ENCODE data around the gene USP13. TPM values are rescaled to one million over a fixed set of nuclear protein-coding genes. Genes with fewer than 3 reads are reported as not detected.

The USP13 gene
- total RNA-seq, 1 experiment from 2014 or later, result 10.5 TPM

DNA sequence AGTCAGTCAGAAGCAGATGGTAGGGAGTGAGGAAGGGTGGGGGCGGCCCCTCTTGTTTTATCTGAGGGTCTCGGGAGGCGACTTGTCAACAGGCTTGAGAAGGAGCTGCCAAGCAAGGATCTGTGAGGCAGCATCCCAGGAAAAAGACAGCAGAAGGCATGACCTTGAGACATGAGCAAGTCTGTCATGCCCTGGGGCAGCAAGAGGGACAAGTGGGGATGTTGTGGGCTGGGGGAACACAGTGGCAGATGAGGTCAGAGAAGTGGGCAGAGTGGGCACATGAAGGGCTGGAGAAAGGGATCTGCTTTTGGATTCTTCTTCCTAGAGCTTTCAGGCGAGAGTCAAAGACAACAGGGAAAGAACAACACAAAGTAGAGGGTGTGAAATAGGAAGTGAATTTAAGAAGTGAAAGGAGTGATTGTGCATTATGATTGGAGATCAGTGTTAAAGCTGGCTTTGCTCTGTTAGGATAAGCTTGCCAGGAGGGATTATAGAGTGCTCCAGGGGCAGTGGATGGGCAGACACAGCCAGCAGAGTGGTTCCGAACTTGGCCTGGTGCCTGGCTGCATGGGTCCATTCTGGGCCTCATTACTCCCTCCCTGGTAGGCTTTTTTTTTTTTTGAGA, 73.3 kb downstream of the USP13 start:
- no peaks in the 10 kb centered on the region for H3K27me3 ChIP-seq (ENCODE audit: control insufficient read depth, insufficient read depth, low read length)
- H3K4me3 ChIP-seq (ENCODE audit: insufficient read depth, low read depth, low read length), result no peak overlapping the region
- peaks cover 8% of the 10 kb centered on the region for H3K36me3 ChIP-seq (replicated peaks; ENCODE audit: control insufficient read depth, insufficient read depth, low read length)
- no peak for DNase-seq

DNA sequence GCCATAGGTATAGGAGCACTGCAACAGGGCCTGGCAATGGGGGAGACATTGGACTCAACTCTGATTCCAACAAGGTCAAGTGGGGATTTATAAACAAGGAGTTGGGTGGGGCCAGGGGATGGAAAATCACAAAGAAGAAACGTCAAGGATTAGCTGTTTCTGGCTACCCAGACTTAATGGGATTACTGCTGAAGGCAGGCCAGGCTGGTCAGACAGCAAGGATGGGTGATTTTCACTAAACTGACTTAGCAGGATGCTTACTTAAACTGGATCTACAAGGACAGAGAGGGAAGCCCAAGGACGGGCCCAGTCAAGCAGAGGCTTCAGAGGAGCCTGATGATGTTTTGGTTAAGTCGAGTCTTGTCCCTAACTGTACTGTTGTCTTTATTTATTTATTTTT, 76.2 kb downstream of the USP13 start:
- H3K27me3 ChIP-seq (ENCODE audit: control insufficient read depth, insufficient read depth, low read length), result no peaks in the 10 kb centered on the region
- no peak overlapping the region for H3K4me3 ChIP-seq (ENCODE audit: insufficient read depth, low read depth, low read length)
- H3K36me3 ChIP-seq (replicated peaks; ENCODE audit: control insufficient read depth, insufficient read depth, low read length), result peaks cover 4% of the 10 kb centered on the region
- DNase-seq, result no peak

GRCh38 chr3:179729981-179730380, 77.1 kb downstream of the USP13 start:
- Histone ChIP-seq H3K27me3 (ENCODE audit: control insufficient read depth, insufficient read depth, low read length) (no peaks in the 10 kb centered on the region), H3K36me3 (replicated peaks; ENCODE audit: control insufficient read depth, insufficient read depth, low read length) (peaks cover 4% of the 10 kb centered on the region)
- no peak for DNase-seq

DNA sequence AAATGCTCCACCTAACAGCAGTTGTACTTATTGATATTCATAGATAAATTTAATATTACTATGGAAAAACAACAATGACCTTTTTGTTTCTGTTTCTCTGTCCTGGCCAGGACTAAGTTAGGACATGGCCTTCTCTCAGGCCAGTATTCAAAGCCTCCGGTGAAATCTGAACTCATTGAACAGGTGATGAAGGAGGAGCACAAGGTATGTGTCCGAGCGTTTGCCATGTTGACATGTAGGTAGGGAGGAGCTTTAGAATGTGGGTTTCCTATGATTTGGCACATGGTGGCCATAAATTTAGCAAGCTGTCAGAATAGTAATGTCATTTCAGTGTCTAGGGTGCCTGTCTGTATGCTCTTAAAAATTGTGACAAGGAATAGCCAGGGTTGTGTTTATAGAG, 77.7 kb downstream of the USP13 start:
- H3K27me3 ChIP-seq (ENCODE audit: control insufficient read depth, insufficient read depth, low read length), result no peaks in the 10 kb centered on the region
- no peak overlapping the region for H3K4me3 ChIP-seq (ENCODE audit: insufficient read depth, low read depth, low read length)

More at GRCh38 chr3:179729981-179730380, 77.1 kb downstream of the USP13 start:
- no peak overlapping the region for H3K4me3 ChIP-seq (ENCODE audit: insufficient read depth, low read depth, low read length)

GRCh38 chr3:179731544-179731943, 78.7 kb downstream of the USP13 start:
- Histone ChIP-seq H3K4me3 (ENCODE audit: insufficient read depth, low read depth, low read length) (no peak overlapping the region), H3K27me3 (ENCODE audit: control insufficient read depth, insufficient read depth, low read length) (no peaks in the 10 kb centered on the region), H3K36me3 (replicated peaks; ENCODE audit: control insufficient read depth, insufficient read depth, low read length) (peaks cover 4% of the 10 kb centered on the region)
- no peak for DNase-seq

More for the DNA sequence above, 77.7 kb downstream of the USP13 start:
- peaks cover 4% of the 10 kb centered on the region for H3K36me3 ChIP-seq (replicated peaks; ENCODE audit: control insufficient read depth, insufficient read depth, low read length)
- no peak for DNase-seq

DNA sequence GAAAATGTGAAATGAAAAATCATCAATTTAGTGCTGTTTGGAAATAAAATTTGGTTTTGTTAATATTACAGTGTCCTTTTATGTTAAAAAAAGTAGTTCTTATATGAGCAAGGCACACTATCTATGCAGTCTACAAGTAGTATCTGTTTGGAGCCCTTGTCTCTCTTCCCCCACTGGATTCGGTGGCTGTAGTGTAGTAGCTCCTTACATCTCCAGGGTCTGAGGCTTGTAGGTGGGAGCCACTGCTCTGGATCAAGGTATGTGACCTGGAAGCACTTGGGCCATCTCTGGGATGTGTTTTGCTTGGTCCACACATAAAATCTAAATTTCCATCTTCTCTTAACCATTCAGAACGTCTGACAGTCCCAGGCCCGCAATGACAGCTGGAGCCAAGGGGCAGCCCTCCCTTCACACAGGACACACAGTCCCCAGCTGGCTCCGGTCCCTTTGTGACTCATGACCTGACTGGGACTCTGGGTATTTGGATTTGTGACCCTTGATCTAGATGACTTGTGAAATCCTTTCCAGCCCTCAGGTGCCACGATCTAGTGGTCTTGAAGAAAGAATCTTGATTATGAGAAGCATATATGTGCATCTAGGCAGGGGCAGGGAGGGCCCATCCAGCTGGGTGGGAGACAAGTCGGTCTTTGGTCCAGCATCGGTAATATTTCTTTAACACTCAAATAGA, 80.0 kb downstream of the USP13 start:
- Histone ChIP-seq H3K36me3 (replicated peaks; ENCODE audit: control insufficient read depth, insufficient read depth, low read length) (peaks cover 4% of the 10 kb centered on the region), H3K4me3 (ENCODE audit: insufficient read depth, low read depth, low read length) (no peak overlapping the region), H3K27me3 (ENCODE audit: control insufficient read depth, insufficient read depth, low read length) (no peaks in the 10 kb centered on the region)
- DNase-seq, result no peak

- no peaks in the 10 kb centered on the region for H3K27me3 ChIP-seq (ENCODE audit: control insufficient read depth, insufficient read depth, low read length)
- DNase-seq, result no peak
- H3K36me3 ChIP-seq (replicated peaks; ENCODE audit: control insufficient read depth, insufficient read depth, low read length), result peaks cover 4% of the 10 kb centered on the region
- H3K4me3 ChIP-seq (ENCODE audit: insufficient read depth, low read depth, low read length), result no peak overlapping the region
Observed at GRCh38 chr3:179733797-179734196, 81.0 kb downstream of the USP13 start.

GRCh38 chr3:179734497-179735281, 81.8 kb downstream of the USP13 start:
- no peaks in the 10 kb centered on the region for H3K27me3 ChIP-seq (ENCODE audit: control insufficient read depth, insufficient read depth, low read length)
- peaks cover 4% of the 10 kb centered on the region for H3K36me3 ChIP-seq (replicated peaks; ENCODE audit: control insufficient read depth, insufficient read depth, low read length)
- no peak overlapping the region for H3K4me3 ChIP-seq (ENCODE audit: insufficient read depth, low read depth, low read length)
- DNase-seq, result no peak

GRCh38 chr3:179735321-179735720, 82.5 kb downstream of the USP13 start:
- Histone ChIP-seq H3K4me3 (ENCODE audit: insufficient read depth, low read depth, low read length) (no peak overlapping the region), H3K36me3 (replicated peaks; ENCODE audit: control insufficient read depth, insufficient read depth, low read length) (peaks cover 5% of the 10 kb centered on the region), H3K27me3 (ENCODE audit: control insufficient read depth, insufficient read depth, low read length) (no peaks in the 10 kb centered on the region)
- no peak for DNase-seq

DNA sequence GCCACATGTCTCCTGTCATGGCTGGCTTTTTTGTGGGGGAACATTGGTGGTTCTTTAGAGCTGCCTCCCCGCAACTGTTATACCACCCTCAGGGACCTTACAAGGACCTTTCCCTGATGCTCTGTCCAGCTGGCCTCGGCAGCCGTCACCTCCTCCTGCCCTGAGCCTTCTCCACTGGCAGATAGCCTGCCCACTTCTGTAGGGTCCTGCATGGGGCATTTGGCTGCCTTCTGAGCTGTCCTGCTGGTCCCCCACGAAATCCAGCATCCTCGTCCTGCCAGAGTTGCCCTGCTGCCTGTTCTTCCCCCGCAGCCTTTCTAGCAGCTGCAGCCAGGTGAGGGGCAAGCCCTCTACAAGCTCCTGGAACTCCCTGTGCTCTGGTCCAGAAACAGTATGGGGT, 86.2 kb downstream of the USP13 start:
- no peak for DNase-seq
- Histone ChIP-seq H3K27me3 (ENCODE audit: control insufficient read depth, insufficient read depth, low read length) (no peaks in the 10 kb centered on the region), H3K36me3 (replicated peaks; ENCODE audit: control insufficient read depth, insufficient read depth, low read length) (peaks cover 5% of the 10 kb centered on the region), H3K4me3 (ENCODE audit: insufficient read depth, low read depth, low read length) (no peak overlapping the region)

GRCh38 chr3:179739816-179740594, 87.2 kb downstream of the USP13 start:
- DNase-seq, result no peak
- H3K4me3 ChIP-seq (ENCODE audit: insufficient read depth, low read depth, low read length), result no peak overlapping the region
- peaks cover 5% of the 10 kb centered on the region for H3K36me3 ChIP-seq (replicated peaks; ENCODE audit: control insufficient read depth, insufficient read depth, low read length)
- H3K27me3 ChIP-seq (ENCODE audit: control insufficient read depth, insufficient read depth, low read length), result no peaks in the 10 kb centered on the region

DNA sequence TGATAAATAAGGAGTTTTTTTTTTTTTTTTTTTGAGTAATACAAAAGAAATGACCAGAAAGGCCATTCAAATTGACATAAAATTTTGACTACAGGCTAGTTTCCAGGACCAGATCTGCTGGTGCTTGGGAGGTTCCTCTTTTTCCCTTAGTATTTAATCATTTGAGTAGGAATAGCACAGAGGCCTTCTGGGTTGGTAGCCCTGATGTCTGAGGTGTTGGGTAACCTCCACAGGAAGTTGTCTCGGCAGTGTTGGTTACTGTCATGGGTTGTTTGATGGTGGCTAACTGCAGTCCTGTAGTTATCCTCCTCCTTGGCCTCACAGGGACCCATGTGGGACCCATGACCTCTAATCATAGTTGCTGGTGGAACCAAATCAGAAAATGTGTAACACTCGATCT, 91.1 kb downstream of the USP13 start:
- Histone ChIP-seq H3K36me3 (replicated peaks; ENCODE audit: control insufficient read depth, insufficient read depth, low read length) (peaks cover 5% of the 10 kb centered on the region), H3K27me3 (ENCODE audit: control insufficient read depth, insufficient read depth, low read length) (no peaks in the 10 kb centered on the region), H3K4me3 (ENCODE audit: insufficient read depth, low read depth, low read length) (no peak overlapping the region)
- no peak for DNase-seq

DNA sequence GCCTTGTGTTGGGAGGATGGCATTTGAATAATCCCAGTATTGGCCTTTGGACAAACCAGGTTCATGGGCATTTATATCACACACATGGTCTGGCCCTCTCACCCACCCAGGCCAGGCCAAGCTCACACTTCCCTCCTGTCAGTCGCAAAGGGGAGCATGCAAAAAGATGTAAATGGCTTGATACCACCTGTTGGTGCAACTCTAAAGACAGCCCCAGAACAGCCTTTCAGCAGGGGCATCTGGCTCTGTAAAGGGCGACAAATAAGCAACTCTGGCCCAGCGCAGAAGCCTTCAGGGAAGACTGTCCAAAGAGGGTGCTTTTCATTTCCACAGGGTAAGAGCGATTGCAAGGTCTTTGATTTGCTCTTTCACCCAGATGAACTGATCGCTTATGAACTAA, 91.8 kb downstream of the USP13 start:
- Histone ChIP-seq H3K36me3 (replicated peaks; ENCODE audit: control insufficient read depth, insufficient read depth, low read length) (peaks cover 5% of the 10 kb centered on the region), H3K4me3 (ENCODE audit: insufficient read depth, low read depth, low read length) (no peak overlapping the region), H3K27me3 (ENCODE audit: control insufficient read depth, insufficient read depth, low read length) (no peaks in the 10 kb centered on the region)
- DNase-seq, result peak; percentile 36

DNA sequence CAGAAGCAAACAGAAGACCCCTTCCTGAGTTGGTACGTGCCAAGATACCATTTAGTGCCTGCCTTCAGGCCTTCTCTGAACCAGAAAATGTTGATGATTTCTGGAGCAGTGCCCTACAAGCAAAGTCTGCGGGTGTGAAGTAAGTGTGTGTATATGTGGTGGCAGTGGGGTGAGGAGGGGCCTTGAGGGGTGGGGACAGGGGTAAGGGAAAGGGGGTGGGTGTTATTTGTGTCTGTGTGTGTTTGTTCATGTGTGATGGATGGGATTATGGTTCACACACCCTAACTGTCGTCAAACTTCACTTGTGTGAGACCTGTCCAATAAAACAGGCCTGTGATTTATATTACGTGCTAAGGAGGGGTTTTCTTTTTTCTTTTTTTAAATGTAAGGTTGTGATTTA, 92.2 kb downstream of the USP13 start:
- H3K36me3 ChIP-seq (replicated peaks; ENCODE audit: control insufficient read depth, insufficient read depth, low read length), result peaks cover 5% of the 10 kb centered on the region
- no peak for DNase-seq
- no peak overlapping the region for H3K4me3 ChIP-seq (ENCODE audit: insufficient read depth, low read depth, low read length)
- no peaks in the 10 kb centered on the region for H3K27me3 ChIP-seq (ENCODE audit: control insufficient read depth, insufficient read depth, low read length)

Data from H7 (cell line).